Liver (tissue), 3 donors: ENCODE data around the gene RARG.

Experiments
- ATF3 ChIP-seq: IDR thresholded peaks from 2 replicates; pipeline ENCODE4 v1.6.1; 2016; ENCODE audit warnings: antibody characterized with exemption
- CTCF ChIP-seq: fragments of 150-350 bp; IDR thresholded peaks from 2 replicates; pipeline ENCODE4 v1.5.1; 2017; ENCODE audit warnings: improper control_type of control experiment, low read depth, low read length; ENCODE audit not compliant: missing input control
- EGR1 ChIP-seq, 2 donors: IDR thresholded peaks; 2 replicates each; pipeline ENCODE4 v1.6.1; 2016 to 2018; ENCODE audit warnings: antibody characterized with exemption in 2 of 2, low read depth in 2 of 2
- GABPA ChIP-seq, 2 donors: IDR thresholded peaks in 1 of 2; conservative IDR thresholded peaks in 1 of 2; 2 replicates each; pipeline ENCODE4 v1.6.1; 2016; ENCODE audit warnings: antibody characterized with exemption in 2 of 2, mild to moderate bottlenecking in 1 of 2, moderate library complexity in 1 of 2
- JUND ChIP-seq, 2 donors: IDR thresholded peaks; 2 replicates each; pipeline ENCODE4 v1.6.1; 2016; ENCODE audit warnings: antibody characterized with exemption in 2 of 2
- REST ChIP-seq: IDR thresholded peaks from 2 replicates; pipeline ENCODE4 v1.6.1; 2016; ENCODE audit warnings: antibody characterized with exemption, mild to moderate bottlenecking
- RXRA ChIP-seq, 2 donors: IDR thresholded peaks; 2 replicates each; pipeline ENCODE4 v1.6.1; 2017 to 2018; ENCODE audit warnings: antibody characterized with exemption in 2 of 2, mild to moderate bottlenecking in 1 of 2
- SP1 ChIP-seq: IDR thresholded peaks from 2 replicates; pipeline ENCODE4 v1.6.1; 2018; ENCODE audit warnings: antibody characterized with exemption, mild to moderate bottlenecking
- TF ChIP-seq, protein P1 (sequence below): IDR thresholded peaks from 2 replicates; pipeline ENCODE4 v1.6.1; 2016; ENCODE audit warnings: antibody characterized with exemption
- donor health status: healthy.
- donor health status: healthy.

DNA sequence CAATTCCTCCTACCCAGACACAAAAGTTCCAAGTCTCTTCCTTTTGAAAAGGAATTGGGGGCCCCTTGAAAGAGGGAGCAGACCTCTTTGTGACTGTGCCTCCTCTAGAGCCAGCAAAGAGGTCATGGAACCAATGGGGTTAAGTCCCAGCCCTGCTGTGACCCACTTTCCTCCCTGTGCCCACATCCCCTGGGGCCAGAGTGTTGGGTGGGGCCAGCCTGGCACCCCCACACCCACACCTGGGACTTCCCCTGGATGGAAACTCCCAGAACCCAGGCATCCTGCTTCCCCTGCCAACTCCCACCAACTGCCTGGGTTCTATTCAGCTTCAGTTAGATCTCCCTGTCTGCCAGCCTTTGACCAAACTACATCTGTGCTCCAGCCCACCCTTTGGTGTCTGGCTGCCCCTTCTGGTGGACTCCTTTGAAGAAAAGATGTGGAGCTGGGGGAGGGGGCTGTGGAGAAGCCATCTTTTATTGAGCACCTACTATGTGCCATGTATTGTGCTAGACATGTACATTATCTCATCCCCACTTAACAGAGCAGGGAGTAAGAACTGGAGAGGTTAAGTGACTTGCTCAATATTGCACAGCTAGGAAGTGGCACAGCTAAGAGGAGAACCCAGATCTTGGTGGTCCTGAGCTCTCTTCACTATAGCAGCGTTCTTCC, 4.6 kb upstream of the RARG start:
- TF ChIP-seq CTCF (no peak), ATF3 (no peak), GABPA (IDR thresholded peaks at IDR 0.05 in 1 of 2, conservative IDR thresholded peaks at IDR 0.05 in 1 of 2) (no peak), RXRA (IDR thresholded peaks at IDR 0.05) (no peak), REST (no peak), JUND (IDR thresholded peaks at IDR 0.05) (no peak), SP1 (no peak), EGR1 (IDR thresholded peaks at IDR 0.05; ENCODE audit: low read depth in 2 of 2) (no peak)
- TF ChIP-seq, protein P1, sequence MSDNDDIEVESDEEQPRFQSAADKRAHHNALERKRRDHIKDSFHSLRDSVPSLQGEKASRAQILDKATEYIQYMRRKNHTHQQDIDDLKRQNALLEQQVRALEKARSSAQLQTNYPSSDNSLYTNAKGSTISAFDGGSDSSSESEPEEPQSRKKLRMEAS = no peak
